EL (cell line): ENCODE data around the gene TENM4.

Source experiments
- DNase-seq: peaks from one replicate; pipeline ENCODE4 v3.0.0-alpha.2; 2016

The TENM4 gene

DNA sequence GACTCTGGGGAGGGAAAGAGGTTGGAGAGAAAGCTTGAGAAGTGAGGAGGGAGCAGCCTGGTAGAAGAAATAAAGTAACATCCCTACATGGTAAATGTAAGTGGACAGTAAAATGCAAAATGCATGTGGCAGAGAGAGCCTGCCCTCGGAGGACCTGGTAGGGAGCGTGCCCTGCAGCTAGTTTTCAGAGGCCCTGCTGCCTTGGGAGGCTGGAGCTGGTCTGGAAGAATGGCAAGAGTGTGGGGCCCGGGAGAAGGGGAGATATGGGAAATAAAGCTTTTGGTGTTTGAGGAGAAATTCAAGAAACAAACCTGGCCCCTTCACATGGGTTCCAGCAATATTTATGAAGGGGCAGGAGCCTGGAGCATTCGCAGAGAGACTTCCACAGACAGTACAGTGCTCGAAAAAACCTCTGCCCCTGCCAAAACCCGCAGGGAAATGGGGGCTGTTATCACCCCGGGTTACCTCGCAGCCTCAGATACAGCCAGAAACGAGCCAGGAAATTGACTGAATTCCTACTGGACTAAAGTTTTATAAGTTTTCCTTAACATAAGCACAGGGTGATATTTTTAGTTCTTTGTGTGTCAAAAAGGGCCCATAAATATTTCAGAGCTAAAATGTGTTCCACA, 363.0 kb downstream of the TENM4 start:
- DNase-seq, result no peak

DNA sequence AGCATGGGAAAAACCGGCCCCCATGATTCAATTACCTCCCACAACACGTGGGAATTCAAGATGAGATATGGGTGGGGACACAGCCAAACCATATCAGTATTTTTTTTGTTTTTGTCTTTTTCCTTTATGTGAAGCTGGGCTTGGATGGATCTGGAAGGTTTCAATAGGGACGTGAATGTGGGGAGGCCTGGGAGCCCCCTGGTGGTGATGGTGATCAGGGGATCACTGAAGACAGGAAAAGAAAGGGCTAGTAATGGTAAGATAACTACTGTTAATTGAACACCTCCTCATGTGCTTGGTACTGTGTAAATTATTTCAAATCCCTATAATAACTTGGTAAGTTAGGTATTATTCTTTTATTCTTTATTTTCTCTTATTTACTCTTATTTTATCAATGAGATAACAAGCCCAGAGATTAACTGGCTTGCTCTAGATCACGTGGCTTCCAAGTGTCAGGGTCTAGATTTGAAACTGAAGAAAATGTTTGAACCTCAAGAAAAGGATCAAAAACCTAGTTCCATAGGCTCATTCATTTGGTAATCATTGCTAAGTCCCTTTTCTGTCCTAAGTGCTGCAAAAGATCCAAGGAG, 364.2 kb downstream of the TENM4 start:
- DNase-seq, result peak; percentile 37

- no peak for DNase-seq
Measured at GRCh38 chr11:79074547-79074946, 366.3 kb downstream of the TENM4 start.

DNA sequence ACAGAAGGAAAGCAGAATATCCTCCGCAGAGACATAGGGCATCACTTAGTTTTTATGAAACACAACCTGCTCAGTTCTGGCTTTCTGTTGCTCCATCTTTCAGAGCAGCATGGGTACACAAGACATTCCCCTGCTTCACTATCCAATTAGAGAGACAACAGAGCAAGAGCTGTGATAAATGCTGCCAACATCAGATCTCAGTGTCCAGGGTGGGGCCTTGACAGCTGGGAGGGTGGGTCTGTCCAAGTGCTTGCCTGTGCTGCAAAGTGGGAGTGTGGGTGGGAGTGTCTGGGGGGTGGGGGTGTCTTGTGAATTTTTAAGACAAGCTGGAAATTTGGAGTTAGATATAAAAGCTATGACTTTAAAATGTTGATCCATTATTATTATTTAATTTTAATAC, 369.6 kb downstream of the TENM4 start:
- DNase-seq, result no peak

- DNase-seq, result no peak
Measured at GRCh38 chr11:79070518-79070917, 370.3 kb downstream of the TENM4 start.

DNA sequence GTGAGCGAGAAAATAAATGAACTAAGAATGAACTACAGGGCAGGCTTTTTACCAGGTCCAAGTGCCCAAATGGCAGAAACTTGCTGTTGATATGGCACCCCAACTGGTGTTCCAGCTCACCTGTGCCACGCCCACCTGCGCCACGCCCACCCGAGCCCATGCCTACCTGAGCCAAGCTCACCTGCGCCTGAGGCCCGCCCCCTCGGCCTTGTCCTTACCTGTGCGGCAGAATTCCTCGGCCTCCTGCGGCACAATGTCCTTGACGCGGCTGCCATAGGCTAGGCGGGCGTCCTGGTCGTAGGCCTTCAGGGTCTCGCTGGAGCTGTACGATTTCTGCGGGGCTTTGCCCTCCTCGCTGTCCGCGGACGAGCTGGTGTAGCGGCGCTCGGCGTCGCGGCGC, 371.3 kb downstream of the TENM4 start:
- DNase-seq, result no peak

GRCh38 chr11:79068356-79068755, 372.5 kb downstream of the TENM4 start:
- no peak for DNase-seq

- DNase-seq, result no peak
Measured at GRCh38 chr11:79067352-79067679, 373.5 kb downstream of the TENM4 start.

DNA sequence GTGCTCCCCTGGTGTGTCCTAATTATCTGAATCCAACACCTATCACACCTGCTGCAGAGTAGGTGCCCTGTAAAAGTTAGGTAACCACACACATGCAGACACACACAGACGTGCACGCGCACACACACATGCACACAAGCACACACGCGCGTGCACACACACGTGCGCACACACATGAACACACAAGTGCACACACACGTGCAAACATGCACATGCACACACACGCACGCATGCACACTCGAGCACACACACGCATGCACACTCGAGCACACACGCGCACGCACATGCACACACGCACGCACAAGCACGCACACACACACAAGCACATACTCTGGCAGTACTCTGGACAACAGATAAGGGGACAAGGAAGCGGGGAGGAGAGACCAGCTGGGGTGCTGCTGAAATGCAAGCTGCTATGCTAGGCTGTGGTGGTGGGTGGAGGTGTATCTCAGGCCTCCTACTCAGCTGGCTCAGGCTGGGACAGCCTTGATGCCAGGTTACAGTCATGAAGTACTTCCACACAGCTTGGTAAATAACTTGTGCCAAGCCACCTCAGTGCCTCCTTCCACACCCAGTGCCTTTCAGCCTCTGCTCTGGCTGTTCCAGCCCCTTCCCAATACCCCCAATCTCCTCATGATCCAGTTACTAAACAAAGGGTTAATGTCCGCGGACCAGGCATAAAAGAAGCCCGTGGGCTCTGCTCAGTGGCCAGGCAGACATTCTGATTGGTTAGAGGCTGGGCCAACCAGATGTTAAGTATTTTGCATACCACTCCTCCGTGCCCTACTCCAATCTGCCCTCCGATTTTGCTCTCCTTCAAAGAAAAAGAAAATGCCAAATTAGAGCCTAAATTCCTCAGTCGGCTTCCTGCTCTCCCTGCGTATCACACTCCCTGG, 374.1 kb downstream of the TENM4 start:
- DNase-seq, result no peak

GRCh38 chr11:79062814-79063762, 377.7 kb downstream of the TENM4 start:
- DNase-seq, result peak; percentile 9

- no peak for DNase-seq
Measured at GRCh38 chr11:79060081-79060953, 380.5 kb downstream of the TENM4 start.

DNA sequence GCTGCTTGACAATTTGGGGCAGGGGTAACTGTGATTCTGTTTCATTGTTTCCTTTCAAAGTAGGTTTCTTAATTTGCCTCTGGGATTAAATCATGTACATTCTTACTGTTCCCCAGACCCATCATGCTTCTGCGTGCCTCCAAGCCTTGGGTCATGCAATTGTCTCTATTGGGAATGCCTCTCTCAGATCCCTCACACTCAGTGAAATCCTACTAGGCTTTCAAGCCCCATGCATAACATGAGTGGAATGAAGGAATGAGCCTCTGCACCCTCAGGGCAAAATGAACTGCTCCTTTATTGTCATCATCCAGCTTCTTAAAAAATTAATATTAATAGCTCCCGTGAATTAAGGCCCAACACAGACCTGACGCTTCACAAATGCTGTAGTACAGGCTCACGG, 381.7 kb downstream of the TENM4 start:
- peak; percentile 8 for DNase-seq

DNA sequence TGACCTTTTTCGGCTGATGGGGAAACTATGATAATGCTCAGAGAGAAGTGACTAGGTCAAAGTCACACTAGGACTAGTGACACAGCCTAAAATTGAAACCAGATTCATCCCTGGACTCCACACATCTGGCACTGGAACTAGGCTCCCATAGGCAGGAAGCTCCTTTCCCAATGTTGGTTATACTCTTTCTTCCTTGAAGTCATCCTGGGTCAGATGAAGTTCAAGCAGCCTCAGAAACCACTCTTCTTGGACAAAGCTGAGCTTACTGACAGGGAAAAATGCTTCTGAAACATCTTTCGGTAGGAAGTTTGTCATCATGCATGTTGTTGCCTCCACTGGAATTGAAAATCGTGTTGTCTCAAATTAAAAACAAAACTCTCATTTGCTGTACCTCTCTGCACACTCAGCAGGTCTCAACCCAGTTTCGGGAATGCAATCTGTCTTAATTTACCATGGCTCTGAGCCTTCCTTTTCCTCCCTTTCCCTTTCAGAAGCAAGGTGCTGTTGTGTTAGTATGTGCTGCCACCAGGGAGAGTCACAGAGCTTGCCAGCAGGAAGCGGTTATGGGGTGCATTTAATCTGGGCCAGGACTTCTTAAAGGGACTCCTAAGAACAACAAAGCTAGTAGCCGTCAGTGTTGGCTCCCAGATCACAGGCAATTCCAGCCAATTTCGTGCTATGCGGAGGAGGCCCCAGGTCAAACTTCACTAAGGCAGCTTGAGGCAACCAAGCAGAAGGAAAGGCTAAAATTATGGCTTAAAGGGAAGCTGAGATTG, 384.8 kb downstream of the TENM4 start:
- DNase-seq, result peak; percentile 6

- peak; percentile 31 for DNase-seq
Measured at GRCh38 chr11:79054636-79055035, 386.2 kb downstream of the TENM4 start.

GRCh38 chr11:79052544-79052943, 388.3 kb downstream of the TENM4 start:
- peak; percentile 6 for DNase-seq

DNA sequence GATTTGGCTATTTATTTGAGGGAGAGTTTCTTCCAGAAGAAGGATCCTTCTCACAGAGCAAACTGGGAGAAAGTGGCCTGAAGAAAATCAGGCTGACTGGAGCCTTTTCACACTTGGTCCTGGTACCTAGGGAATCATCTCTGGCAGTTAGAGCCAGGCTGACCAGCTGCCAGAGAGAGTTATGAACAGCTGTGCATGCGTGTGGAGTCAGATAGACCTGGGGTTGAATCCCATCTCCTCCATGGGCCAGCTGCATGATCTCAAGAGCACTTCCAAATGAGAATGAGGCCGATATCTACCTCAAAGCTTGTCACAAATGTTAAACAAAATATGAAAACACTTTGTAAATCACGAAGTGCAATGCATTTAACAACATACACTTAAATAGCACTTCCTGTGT, 390.0 kb downstream of the TENM4 start:
- DNase-seq, result no peak

DNA sequence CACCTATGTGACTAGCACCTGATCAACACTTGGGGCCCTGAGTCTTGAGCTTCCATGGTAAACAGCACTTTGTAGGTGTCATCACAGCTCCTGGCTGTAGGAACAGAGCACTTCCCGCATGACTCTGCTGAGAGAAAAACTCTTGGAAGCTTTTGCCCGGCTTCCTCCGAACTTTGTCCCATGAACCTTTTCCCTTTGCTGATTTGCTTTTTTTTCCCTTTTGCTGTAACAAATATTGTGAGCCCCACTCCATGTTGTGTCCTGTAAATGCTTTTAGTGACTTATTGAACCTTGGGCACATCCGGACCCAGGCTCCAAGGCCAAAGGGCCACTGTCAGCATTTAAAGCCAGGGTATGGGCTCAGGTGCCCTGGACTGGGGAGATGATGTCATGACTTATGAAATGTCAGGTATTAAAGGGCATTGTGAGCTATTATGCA, 391.1 kb downstream of the TENM4 start:
- DNase-seq, result no peak

DNA sequence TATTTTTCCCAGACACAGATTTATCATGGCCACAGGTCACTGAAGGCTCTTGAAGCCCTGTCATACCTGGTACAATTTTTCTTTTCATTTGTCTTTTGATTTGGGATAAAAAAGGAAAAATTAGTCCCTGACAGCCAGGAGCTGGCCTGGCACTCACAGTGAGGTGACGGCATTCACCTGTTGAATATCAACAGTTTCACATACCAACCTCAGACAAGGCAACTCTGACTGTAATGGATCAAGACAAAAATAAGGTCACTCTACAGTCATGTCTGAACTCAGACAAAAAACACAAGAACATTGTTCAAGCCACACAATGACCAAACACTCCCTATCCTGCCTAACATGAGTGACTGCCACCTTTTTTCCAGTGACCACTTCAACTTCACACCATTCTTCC, 392.9 kb downstream of the TENM4 start:
- DNase-seq, result no peak

DNA sequence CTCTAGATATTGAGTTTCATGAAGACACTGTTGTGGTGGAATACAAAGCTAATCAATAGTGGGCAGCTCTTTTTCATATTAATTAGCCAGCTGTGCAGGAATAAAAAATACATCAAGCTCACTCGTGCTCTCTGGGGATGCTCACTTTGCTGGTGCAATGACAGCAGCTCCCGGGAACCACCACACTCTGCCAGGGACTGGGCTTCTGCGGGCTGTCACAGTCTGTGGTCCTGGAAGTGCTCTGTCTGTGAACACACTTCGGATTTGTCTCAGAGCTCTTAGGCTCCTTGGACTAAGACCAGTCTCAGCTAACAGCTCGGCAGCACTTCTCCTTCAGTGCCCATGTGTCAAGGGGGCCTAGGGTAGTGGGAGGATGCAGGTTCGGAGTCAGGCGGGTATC, 393.5 kb downstream of the TENM4 start:
- DNase-seq, result no peak

DNA sequence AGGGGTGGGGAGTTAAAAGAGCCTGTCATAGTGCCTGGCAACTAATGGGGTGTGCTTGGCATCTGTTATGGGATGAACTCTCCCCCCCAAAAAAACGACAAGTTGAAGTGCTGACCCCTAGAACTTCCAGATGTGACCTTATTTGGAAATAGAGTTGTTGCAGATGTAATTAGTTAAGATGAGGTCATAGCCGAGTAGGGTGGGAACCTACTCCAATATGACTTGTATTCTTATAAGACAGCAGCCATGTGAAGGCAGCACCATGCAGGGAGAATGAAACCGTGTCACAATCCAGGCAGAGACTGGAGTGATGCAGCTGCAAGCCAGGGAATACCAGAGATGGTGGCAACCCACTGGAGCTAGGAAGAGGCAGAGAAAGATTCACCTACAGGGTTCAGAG, 394.5 kb downstream of the TENM4 start:
- DNase-seq, result no peak

- no peak for DNase-seq
Measured at GRCh38 chr11:79045800-79046304, 395.0 kb downstream of the TENM4 start.
